Limb (tissue), 2 donors: ENCODE data around the gene CD81.
"Not testable (repeated sequence)": the region's sequence is repeated elsewhere in the genome, so short reads cannot be mapped to it uniquely, and the experiment has no call there.

Experiments
- DNase-seq, 2 donors: peaks; one replicate each; pipeline ENCODE4 v3.0.0-alpha.2; 2016; ENCODE audit errors: extremely low spot score in 2 of 2

CD81 gene

DNA sequence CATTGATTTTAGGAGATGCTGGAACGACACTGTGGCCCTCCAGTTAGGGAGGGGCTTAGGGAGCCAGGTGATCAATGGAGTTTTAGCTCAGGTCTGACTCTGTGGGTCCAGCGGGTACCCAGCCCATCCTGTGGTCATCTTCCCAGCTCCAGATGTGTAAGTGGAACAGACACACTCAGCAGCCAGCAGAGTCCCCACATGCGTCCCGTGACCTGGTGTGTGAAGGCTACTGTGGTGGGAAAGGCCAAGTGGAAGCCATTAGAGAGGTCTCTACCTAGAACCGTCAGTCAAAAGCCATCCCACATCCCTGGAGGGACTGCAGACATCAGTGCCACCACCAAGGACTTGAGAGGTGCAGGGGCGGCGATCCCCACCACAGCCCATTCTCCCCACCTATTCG, 19.9 kb upstream of the CD81 start:
- DNase-seq: no peak

DNA sequence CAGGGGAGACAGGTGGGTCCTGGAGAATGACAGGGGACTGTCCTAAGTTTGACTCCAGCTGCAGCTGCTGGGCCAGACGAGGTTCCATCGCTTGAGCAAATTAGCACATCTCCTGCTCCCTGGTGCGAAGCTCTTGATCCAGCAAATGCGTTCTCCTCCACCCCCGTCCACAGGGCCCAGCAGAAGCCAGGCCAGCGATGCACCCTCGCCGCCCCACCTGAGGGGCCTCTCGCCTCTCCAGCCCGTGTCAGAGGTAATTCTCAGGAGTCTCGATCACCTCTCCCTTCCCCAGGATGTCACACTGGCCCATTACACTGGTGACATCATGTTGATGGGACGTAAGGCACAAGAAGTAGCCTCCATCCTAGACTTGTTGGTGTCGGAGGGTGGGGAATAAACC, 19.5 kb upstream of the CD81 start:
- DNase-seq: not testable (repeated sequence)

DNA sequence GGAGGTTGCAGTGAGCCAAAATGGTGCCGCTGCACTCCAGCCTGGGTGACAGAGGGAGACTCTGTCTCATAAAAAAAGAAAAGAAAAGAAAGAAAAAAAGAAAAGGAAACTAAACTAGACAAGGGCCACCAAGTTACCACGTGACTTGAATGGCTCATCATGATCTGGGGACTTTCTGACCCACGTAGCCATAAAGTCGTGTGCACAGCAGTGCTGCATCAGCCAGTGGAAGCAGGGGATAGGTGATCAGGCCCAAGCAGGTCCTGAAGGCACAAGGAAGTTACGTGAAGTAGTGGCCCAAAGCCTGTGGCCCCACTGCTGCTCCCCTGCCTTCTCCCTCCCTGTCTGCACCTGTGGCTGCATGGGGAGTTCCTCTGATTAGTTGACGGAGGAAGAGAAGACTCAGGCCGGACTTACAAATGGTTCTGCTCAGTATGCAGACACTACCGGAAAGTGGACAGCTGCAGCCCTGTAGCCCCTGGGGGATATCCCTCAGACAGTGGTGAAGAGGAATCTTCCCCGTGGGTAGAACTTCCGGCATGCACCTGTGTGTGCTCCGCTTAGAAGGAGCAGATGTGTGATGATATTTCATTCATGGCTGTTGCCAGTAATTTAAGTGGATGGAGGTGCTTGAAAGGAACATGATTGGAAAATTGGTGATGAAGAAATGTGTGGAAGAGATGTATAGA, 18.2 kb upstream of the CD81 start:
- DNase-seq: no peak

DNA sequence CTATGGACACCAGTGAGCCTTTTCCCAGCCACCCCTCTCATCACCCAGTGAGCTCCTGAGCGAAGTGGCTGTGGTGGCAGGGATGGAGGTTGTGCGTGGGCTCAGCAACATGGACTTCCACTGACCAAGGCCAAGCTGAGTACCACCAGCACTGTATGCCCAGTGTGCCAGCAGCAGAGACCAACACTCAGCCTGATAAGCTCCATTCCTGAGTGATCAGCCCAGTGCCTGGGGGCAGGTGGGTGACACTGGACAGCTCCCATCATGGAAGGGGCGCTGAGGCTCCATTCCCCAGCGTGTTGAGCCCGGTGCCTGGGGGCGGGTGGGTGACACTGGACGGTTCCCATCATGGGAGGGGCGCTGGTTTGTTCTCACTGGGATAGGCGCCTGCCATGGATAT, 17.6 kb upstream of the CD81 start:
- no peak for DNase-seq

DNA sequence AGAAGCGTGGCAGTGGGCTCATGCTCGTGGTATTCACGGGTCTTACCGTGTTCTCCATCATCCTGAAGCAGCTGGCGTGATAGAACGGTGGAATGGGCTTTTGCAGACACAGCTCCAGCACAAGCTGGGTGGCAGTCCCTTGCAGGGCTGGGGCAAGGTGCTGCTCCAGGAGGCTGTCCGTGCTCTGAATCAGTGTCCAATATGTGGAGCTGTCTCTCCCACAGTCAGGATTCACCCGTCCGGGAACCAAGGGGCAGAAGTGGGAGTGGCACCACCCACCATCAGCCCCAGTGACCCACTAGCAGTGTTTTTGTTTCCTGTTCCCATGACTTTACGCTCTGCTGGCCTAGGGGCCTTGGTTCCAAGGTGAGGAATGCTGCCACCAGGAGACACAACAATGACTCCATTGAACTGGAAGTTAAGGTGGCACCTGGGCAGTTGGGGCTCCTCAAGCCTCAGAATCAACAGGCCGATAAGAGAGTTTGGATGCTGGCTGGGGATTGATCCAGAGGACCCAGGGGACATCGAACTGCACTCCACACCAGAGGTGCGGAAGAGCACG, 16.9 kb upstream of the CD81 start:
- no peak for DNase-seq

DNA sequence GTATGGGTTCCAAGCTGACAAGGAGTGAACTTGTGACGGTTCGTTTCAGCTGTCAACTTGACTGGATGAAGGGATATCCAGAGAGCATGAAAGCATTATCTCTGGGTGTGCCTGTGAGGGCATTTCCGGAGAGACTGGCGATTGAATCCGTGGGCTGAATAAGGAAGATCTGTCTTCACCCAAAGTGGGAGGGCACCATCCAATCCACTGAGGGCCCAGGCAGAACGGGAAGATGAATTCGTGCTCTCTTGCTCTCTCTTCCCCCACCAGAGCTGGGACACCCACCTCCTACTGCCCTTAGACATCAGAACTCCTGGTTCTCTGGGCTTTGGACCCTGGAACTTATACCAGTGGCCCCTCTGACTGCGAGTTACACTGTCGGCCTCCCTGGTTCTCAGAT, 15.5 kb upstream of the CD81 start:
- DNase-seq: no peak

DNA sequence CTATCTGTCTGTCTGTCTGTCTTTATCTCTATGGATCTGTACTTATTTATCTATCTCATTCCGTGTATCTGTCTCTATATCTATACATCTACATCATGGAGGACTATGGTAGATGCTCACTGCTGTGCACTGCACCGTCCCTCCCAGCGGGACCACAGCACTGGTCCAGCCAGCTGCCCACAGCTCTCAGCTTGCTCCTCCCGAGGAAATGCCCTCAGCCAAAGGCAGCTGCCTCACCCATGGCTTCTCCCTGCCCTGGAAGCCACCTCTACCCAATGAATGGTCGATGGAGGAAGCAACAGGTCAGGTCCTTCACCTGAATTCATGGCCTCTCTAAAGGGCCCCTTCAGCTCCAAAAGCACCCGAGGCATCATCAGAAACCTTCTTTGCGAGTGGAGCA, 14.7 kb upstream of the CD81 start:
- no peak for DNase-seq

DNA sequence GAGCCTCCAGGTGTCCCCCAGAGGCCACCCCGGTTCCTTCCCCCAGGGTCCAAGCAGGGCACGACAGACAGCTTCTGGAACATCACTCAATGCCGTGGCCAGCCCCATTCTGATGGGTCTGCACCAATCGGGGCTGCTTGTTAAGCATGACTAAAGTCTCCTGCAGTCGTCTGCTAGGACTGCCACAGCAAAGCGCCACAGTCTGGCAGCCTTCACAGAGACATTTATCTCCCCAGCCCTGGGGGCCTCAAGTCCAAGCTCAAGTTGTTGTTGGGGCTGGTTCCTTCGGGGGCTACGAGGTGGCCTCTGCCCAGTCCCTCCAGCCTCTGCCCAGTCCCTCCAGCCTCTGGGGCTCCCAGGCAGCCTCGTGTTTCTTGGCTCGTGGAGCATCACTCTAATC, 14.0 kb upstream of the CD81 start:
- no peak for DNase-seq

DNA sequence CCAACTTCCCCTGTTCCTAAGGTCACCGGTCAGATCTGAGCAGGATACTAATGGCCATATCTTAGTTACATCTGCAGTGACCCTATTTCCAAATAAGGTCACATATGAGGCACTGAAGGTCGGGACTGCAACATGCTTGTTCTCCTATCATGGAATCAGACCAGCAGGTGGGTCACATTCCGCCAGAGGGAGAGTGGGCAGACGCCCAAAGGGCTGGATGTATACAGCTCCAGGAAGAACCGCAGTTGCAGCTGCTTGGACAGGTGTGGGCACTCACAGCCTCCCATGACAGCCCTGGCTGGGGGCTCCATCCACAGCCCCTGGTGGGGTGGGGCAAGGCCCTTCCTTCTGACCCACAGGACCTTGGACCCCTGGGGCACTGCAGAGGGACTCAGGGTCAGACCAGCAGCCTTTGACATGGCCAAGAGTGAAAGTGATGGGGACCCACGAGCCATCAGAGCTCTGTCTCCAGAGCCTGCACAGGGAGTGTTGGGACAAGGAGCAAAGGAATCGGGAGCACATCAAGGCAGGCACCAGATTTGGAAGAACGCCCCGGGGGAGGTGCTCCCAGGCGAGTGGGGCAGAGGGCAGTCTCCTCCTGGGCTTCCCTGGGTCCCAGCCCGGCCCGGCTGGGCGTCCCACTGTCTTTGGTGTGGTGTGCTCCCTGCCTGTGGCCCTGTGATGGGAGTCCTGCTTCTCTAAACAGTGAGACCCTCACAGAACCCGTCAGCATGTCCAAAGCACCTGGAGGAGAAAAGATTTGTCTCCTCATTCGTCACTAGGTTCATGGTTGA, 13.3 kb upstream of the CD81 start:
- no peak for DNase-seq

DNA sequence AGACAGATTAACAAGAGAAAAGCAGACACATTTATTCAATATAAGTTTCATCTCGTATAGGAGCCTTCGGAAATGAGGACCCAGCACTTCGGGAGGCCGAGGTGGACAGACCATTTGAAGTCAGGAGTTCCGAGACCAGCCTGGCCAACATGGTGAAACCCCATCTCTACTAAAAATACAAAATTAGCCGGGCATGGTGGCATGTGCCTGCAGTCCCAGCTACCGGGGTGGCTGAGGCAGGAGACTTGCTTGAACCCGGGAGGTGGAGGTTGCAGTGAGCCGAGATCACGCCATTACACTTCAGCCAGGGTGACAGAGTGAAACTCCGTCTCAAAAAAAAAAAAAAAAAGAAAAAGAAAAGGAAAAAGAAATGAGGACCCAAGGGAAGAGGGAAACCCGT, 12.7 kb upstream of the CD81 start:
- not testable (repeated sequence) for DNase-seq

DNA sequence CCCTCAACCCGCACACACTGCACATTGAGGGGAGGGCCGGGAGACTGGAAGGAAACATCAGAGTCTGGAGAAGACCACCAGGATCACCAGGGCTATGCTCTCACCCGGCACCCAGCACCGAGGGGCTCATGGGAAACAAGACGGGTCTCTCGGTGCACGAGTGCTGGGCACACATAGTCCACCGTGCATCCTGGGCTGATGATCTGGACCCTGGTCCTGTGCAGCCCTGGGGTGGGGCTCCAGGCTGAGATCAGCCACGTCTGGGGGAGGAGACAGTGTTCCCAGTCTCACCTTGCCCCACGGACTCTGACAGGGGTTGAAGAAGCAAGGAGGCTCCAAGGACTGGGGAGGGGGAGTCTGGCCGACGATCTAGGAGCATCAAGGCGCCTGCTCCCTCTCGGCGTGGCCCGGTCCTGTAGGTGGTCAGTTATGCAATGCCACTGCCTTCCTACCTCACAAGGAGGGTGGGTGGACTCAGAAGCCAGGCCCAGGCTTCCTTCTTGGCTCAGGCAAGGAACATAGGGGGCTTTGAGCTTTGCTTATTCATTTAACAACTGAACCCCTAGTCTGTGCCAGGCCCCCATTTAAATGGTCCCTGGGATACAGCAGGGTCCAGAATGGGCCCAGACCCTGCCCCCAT, 11.4 kb upstream of the CD81 start:
- no peak for DNase-seq

DNA sequence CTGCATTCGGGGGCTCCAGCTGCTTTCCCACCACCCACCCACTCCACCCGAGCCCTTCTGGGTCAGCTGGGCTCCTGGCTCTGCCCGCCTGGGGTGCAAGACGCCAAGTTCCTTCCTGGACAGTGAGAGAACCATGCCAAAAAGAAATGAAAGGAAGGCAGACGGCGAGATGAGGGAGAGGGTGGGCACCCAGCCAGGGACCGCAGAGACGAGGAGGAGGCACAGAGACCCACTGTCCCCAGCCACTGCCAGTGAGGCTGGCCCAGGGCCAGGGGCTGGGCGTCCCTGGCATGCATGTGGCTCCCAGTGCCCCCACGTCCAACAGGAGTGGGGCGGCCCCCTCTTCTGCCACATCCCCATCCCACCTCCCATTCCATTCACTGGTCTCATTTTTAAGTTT, 10.8 kb upstream of the CD81 start:
- peak in 1 of 2 donors; percentile 66 for DNase-seq

DNA sequence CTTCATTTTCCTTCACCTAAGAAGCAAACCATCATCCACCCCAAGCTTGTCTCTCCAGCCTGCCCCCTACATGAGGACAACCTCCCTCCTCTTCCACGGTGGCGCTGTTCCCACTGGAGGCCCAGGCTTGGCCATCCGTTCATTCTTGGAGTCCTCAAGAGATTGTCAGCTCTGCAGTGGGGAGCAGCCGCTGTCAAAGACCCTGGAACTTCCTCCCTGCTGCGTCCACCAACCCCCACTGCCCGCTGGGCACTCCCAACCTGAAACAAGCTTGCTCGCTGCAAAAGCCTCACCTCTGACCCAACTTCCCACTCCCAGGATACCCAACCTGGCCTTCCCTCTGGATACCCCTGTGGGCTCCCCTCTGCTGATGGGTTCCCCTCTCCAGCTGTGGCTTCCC, 10.4 kb upstream of the CD81 start:
- no peak for DNase-seq

DNA sequence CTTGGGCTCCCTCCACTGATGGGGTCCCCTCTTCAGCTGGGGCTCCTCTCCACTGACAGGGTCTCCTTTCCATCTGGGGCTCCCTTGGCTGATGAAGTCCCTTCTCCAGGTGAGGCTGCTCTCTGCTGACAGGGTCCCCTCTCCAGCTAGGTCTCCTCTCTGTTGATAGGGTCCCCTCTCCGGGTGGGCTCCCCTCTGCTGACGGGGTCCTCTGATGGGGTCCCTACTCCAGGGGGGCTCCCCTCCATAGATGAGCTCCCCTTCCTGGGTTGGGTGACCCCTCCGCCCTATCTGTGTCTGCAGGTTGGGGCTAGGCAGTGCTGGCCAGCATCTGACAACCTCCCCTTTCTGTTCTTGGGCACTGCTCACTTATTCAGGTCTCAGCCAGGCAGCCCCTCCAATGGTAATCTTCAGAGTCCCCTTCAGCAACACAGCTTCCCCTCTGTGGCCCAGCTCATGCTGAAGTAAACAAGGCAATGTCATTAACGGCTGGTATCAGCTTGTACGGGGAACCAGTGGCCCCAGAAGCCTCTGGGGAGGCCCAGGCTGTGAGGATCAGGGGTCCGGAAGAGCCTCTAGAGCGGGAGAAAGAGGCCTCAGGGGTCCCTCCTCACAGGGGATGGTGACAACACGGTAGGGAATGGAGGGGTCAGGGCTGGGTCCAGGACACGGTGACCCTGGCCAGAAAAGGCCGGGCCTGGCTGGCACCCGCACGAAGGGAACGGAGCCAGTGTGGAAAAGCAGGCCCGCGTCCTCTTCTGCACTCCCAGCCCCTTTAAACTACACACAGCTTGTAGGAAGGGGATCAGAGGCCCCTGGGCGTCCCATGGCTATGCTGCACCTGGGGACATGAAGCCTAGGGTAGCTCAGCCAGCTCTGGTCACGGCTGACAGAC, 9.6 kb upstream of the CD81 start:
- no peak for DNase-seq

DNA sequence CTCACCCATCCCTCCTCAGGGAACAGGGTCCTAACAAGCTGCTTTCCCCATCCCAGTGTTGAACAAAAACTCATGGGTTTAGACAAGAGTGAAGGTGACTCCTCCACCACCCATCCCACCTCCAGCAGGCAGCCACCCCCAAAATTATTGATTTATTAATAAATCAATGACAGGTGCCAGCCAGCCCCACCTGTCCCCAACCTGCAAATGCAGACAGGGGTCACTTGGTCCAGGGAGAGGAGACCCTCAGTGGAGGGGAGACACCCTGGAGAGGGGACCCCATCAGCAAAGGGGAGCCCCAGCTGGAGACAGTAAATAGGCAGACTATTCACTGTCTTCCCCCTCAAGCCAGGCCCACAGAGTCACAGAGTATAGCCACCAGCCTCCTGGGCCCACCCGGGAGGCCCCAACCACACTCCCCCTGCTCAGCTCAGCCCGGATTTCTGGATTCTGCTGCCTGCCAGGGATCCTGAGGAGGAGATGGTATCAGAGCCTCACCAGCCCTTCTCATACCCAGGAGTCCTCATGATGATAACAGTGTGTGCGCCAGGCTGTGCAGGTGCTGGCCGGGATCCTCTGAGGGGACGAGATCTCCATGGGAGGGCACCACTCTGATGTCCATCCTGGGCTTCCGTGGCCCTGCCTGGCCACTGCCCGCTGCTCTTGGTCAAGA, 8.8 kb upstream of the CD81 start:
- no peak for DNase-seq

DNA sequence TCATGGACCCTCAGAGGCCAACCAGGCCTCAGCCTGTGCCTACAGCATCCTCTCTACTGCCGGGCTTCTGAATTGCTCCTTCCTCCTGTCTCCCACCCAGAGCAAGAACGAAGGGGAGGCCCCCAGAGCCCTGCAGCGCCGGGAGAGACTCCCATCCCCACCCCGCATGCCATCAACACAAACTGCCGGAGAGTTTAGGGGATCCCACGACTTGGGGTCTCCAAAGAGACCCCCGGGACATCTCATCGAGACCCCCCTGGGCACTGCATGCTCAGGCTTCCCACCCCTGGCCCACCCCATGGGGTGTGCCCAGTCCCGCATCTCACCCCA, 8.3 kb upstream of the CD81 start:
- DNase-seq: no peak

DNA sequence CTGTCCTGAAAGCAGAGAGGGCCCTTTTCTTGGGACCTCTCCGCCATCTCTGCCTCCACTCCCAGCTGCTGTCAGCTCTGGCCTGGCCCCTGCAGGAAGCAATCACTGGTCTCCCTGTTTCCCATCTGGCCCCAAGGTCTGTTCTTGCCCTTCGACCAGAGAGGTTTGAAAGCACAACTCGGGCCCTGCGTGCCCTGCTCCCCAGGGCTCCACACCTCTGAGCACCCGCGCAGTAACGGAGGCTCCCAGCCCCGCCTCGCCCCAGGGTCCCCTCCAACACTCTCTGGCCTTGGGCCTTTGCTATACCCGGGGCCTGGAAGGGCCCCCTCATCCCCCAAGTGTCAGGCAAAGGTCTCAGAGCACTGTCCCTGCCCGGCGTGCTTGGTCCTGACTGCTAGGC, 7.8 kb upstream of the CD81 start:
- no peak for DNase-seq

DNA sequence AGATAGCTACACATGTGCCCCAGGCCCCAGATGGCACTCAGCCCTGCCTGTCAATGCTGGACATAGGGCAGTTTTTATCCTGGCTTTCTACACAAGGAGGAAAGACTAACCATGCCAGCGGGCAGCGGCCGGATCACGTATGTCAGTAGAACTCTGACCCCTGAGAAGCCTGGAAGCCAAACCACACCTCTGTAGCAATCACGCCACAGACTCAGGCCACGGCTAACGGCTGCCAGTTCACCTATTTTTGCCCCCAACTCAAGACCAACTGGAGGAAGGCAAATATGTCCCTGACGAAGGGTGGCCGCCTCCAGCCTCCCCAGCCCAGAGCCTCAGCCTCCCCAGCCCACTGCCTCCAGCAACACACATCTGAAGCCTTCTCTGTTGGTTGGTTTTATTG, 7.2 kb upstream of the CD81 start:
- no peak for DNase-seq

DNA sequence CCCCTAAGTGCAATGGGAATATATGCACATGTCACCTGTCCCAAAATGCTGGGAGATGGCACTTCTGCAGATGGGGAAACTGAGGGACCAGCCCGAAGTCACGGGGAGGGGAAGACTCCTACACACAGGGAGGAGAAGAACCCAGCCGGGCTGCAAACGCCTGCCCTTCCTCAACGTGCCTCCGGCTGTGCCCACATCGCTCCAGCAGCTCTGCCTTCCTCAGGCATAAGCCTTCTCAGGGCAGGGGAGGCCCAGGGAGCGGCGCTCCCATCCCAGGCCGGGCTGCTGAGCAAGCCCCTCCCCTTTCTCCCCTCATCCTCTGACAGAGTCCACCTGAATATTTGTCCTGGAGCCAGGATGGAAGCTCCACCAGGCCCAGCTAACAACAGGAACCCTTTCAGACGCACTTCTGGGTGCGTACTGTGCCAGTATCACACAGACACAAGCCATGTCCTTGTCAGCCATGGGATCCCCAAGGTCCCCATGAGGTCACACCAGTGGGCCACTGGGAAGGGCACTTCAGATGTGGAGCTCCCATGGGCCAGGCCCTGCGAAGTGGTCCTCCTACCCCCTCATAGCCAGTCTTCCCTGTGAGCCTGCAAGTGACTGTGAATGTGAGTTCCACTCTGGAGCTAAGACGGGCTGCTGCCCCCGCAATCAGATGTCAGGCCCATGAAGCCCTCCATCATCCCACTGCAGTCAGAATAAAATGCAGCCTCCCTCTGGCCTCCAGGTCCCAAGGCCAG, 2.5 kb upstream of the CD81 start:
- DNase-seq: no peak

DNA sequence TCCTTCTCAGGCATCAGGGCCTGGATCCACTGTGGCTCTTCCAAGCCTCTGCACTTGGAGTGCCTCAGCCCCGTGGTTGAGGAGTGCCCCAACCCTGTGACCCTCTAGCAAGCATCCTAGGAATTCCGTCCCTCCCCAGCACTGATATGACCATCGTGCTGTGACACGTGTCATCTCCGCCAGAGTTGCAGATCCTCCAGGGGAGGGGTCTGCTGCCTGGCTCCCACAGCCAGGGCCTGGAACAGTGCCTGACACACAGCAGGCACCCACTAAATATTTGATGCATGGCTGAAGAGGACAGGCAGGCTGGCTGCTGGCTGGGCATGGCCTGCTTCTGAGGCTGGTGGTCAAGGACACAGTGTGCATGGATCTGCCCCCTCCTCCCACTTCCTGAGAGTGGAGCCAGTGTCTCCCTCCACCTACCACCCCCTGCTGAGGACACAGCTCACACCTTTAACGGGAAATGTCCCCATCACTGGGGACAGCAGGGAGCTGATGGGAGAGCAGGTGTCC, 1.7 kb upstream of the CD81 start:
- DNase-seq: no peak
